ENCODE measurements around the gene AIP. TPM values are rescaled to one million over a fixed set of nuclear protein-coding genes. Genes with fewer than 3 reads are reported as not detected.

The AIP gene
- total RNA-seq, 6 experiments from 2014 or later = 53.0 to 59.4 (median 55.1) TPM

GRCh38 chr11:67501854-67502253, 19.0 kb downstream of the AIP start:
- H3K27me3 Mint-ChIP-seq (ENCODE audit: insufficient read depth) = peaks cover 3% of the 10 kb centered on the region; the same call in 1 of the 2 replicates
- peaks cover 25% of the 10 kb centered on the region for H3K4me1 Mint-ChIP-seq (ENCODE audit: low read depth)
- H3K9me3 Mint-ChIP-seq = no peaks in the 10 kb centered on the region
- no peak for DNase-seq
- H3K4me3 Mint-ChIP-seq = no peak overlapping the region
- TF ChIP-seq CTCF (IDR thresholded peaks at IDR 0.05) = no peak
- no peak overlapping the region for H3K27ac Mint-ChIP-seq
- H3K36me3 Mint-ChIP-seq (ENCODE audit: low read depth) = peaks cover 9% of the 10 kb centered on the region

- peaks cover 9% of the 10 kb centered on the region for H3K36me3 Mint-ChIP-seq (ENCODE audit: low read depth)
- no peak overlapping the region for H3K27ac Mint-ChIP-seq
- H3K4me1 Mint-ChIP-seq (ENCODE audit: low read depth) = peaks cover 30% of the 10 kb centered on the region
- H3K9me3 Mint-ChIP-seq = no peaks in the 10 kb centered on the region
- no peak for TF ChIP-seq CTCF (IDR thresholded peaks at IDR 0.05)
- peak overlapping the region; percentile 36 for H3K4me3 Mint-ChIP-seq
- no peak for DNase-seq
- peaks cover 3% of the 10 kb centered on the region; the same call in 1 of the 2 replicates for H3K27me3 Mint-ChIP-seq (ENCODE audit: insufficient read depth)
These were observed 19.6 kb downstream of the AIP start for GRCh38 chr11:67502328-67502979.

GRCh38 chr11:67503119-67504004, 20.5 kb downstream of the AIP start:
- Mint-ChIP-seq H3K36me3 (ENCODE audit: low read depth) (peaks cover 9% of the 10 kb centered on the region), H3K9me3 (no peaks in the 10 kb centered on the region), H3K4me1 (ENCODE audit: low read depth) (peaks cover 30% of the 10 kb centered on the region), H3K27ac (no peak overlapping the region), H3K4me3 (peak overlapping the region; percentile 39), H3K27me3 (ENCODE audit: insufficient read depth) (peaks cover 3% of the 10 kb centered on the region; the same call in 1 of the 2 replicates)
- TF ChIP-seq CTCF (IDR thresholded peaks at IDR 0.05) = no peak
- DNase-seq = no peak

GRCh38 chr11:67504005-67504949, 21.5 kb downstream of the AIP start:
- Mint-ChIP-seq H3K27ac (peak overlapping the region; percentile 75), H3K36me3 (ENCODE audit: low read depth) (peaks cover 9% of the 10 kb centered on the region), H3K9me3 (no peaks in the 10 kb centered on the region), H3K27me3 (ENCODE audit: insufficient read depth) (peaks cover 10% of the 10 kb centered on the region), H3K4me1 (ENCODE audit: low read depth) (peaks cover 37% of the 10 kb centered on the region), H3K4me3 (peak overlapping the region; percentile 89)
- DNase-seq = no peak
- TF ChIP-seq CTCF (IDR thresholded peaks at IDR 0.05) = no peak

- peak within 1 kb of the TSS; percentile 89 for H3K4me3 Mint-ChIP-seq
- TF ChIP-seq CTCF (IDR thresholded peaks at IDR 0.05) = no peak
- H3K9me3 Mint-ChIP-seq = no peaks in the 10 kb centered on the region
- H3K36me3 Mint-ChIP-seq (ENCODE audit: low read depth) = peaks cover 9% of the 10 kb centered on the region
- H3K27ac Mint-ChIP-seq = peak within 1 kb of the TSS; percentile 91
- peaks cover 11% of the 10 kb centered on the region for H3K27me3 Mint-ChIP-seq (ENCODE audit: insufficient read depth)
- DNase-seq = no peak
- H3K4me1 Mint-ChIP-seq (ENCODE audit: low read depth) = peaks cover 45% of the 10 kb centered on the region
These were observed 22.2 kb downstream of the AIP start, which contains the start of gene PITPNM1 for GRCh38 chr11:67504950-67505581. TSS of gene PITPNM1 (minus strand) at chr11:67505363. CDS start at chr11:67504180, 1,183 bp downstream.
